Aorta (tissue), 5 donors: Measurements from ENCODE around the gene IFT27. TPM values are rescaled to one million over a fixed set of nuclear protein-coding genes. Genes with fewer than 3 reads are reported as not detected.
"Not testable (repeated sequence)": the region's sequence is repeated elsewhere in the genome, so short reads cannot be mapped to it uniquely, and the experiment has no call there.

Experiments
- ATAC-seq: fragments of 200-7000 bp; cut with Tn5 transposase; one replicate; pipeline ENCODE4 v1.9.1; 2022; ENCODE audit warnings: moderate library complexity; ENCODE audit not compliant: low FRiP score
- DNase-seq, 2 donors: peaks; one replicate each; pipeline ENCODE4 v3.0.0-alpha.2; 2020
- H3K27ac ChIP-seq, 2 donors: one replicate each; pipeline ENCODE4 v1.5.1; 2013; ENCODE audit warnings: low read length in 2 of 2, mild to moderate bottlenecking in 2 of 2, moderate library complexity in 2 of 2, control low read depth in 1 of 2, inconsistent platforms in 1 of 2, low read depth in 1 of 2
- H3K27me3 ChIP-seq, 2 donors: one replicate each; pipeline ENCODE4 v1.6.1; 2013; ENCODE audit warnings: control low read depth in 1 of 2, low read length in 1 of 2, mild to moderate bottlenecking in 1 of 2, moderate library complexity in 1 of 2; ENCODE audit not compliant: insufficient read depth in 2 of 2, control insufficient read depth in 1 of 2
- H3K36me3 ChIP-seq, 2 donors: one replicate each; pipeline ENCODE4 v1.6.1; 2013; ENCODE audit warnings: control low read depth in 1 of 2, low read length in 1 of 2, mild to moderate bottlenecking in 1 of 2; ENCODE audit not compliant: insufficient read depth in 2 of 2, control insufficient read depth in 1 of 2
- H3K4me1 ChIP-seq, 2 donors: one replicate each; pipeline ENCODE4 v1.6.1; 2013; ENCODE audit warnings: low read length in 2 of 2, control low read depth in 1 of 2, mild to moderate bottlenecking in 1 of 2, moderate library complexity in 1 of 2; ENCODE audit not compliant: insufficient read depth in 2 of 2, control insufficient read depth in 1 of 2
- H3K4me3 ChIP-seq, 2 donors: one replicate each; pipeline ENCODE4 v1.5.1; 2013; ENCODE audit warnings: low read length in 2 of 2, control low read depth in 1 of 2, mild to moderate bottlenecking in 1 of 2
- H3K9me3 ChIP-seq: one replicate; pipeline ENCODE4 v1.6.1; 2013; ENCODE audit warnings: mild to moderate bottlenecking, low read length; ENCODE audit not compliant: control insufficient read depth
- WGBS, 2 donors: extraction: QIAGEN DNeasy Blood & Tissue Kit; methylation state at CpG; one replicate each; pipeline ENCODE4 v1.1.7; 2013; 5-methylcytosine and 5-hydroxymethylcytosine counted together
- intact Hi-C, 2 donors: fragments of 100-400 bp; cut with DNase I; formaldehyde crosslinking; loops; one replicate each; pipeline versions ENCODE4 v1.14.2 to v1.15.0; 2022
- polyA plus RNA-seq, 2 donors: library from polyadenylated mRNA; stranded (reverse); fragments of 200-250 nt; gene quantifications; one replicate each; pipeline ENCODE4 v1.2.3, GENCODE V29; 2013
- total RNA-seq, 2 donors: library from RNA; stranded (reverse); fragmentation: NEBNext Ultra II Directional; extraction: Animal tissue kit (Norgen Biotek cat#: 25700); gene quantifications; one replicate each; pipeline ENCODE4 v1.2.1, GENCODE V29; 2021
- donor health status: healthy with polysubstance abuse.
- donor health status: Bipolar disorder and iron deficiency.
- donor health status: DM: no; HTN: no; CAD: no.
- donor health status: DM: no; HTN: no; CAD: no.
- donor health status: DM: yes; HTN: yes; CAD: no.

Gene IFT27
- total and polyA plus RNA-seq, 4 donors, result 9.5 to 27.4 (median 19.7) TPM

DNA sequence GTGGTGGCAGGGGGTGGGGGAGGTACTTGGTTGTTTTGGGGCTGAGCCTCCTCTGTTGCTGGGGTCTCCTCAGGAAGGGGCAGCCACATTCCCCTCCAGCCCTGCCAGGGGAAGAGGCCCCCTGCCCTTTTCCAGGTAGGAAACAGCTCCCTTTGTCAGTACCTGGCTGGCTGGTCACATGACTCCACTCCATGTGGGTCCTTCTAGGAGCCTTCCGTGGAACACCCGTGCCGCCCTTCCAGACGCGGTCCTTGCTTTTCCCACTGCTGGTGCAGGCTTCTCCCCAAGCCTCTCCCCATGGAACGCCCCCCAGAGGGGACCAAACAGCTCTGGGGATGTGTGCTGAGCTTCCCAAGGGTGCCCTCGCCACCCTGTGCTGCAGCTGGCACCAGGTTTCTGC is 19.9 kb downstream of the IFT27 start:
- Histone ChIP-seq H3K4me1 (no peaks in the 10 kb centered on the region), H3K27ac (no peak overlapping the region), H3K9me3 (no peaks in the 10 kb centered on the region), H3K27me3 (no peaks in the 10 kb centered on the region), H3K4me3 (no peak overlapping the region), H3K36me3 (no peaks in the 10 kb centered on the region)
- ATAC-seq, result no peak
- peak in 1 of 2 donors; percentile 22 for DNase-seq
- intact Hi-C loops, result no loop called here
- WGBS, 2 donors, result 64% methylated on average over 7 of the region's 7 CpGs

DNA sequence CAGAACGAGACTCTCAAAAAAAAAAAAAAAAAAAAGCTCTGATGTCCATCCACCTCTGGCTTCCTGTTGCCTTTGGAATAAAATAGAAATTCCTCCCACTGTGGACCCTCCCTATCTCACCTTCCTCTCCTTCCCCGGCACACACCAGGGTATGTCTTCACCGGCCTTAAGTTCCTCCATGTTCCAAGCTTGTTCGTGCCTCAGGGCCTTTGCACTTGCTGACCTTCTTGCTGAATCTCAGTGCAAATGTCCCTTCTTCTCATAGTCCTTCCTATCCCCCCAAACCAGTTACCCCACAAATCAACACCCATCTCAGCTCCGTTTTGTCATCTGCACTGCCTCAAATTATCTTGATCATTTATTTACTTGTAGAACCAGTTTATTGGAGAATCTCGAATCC is 20.6 kb downstream of the IFT27 start:
- intact Hi-C loops, result no loop called here
- Histone ChIP-seq H3K27ac (no peak overlapping the region), H3K27me3 (no peaks in the 10 kb centered on the region), H3K4me1 (no peaks in the 10 kb centered on the region), H3K36me3 (no peaks in the 10 kb centered on the region), H3K9me3 (no peaks in the 10 kb centered on the region), H3K4me3 (no peak overlapping the region)
- WGBS, 2 donors, result 85 to 87% methylated on average over 5 to 6 of the region's 6 CpGs
- no peak for DNase-seq
- ATAC-seq, result no peak

DNA sequence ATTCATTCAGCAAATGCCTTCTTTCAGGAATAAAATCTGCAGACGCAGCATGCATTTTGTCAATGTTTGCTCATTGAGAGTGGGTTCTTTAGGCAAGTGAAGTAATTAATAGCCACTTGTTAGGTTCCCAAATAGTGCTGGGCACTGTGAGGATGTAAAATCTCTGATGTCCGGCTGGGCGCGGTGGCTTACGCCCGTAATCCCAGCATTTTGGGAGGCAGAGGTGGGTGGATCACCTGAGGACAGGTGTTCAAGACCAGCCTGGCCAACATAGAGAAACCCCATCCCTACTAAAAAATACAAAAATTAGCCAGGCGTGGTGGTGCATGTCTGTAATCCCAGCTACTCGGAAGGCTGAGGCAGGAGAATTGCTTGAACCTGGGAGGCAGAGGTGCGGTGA is 21.0 kb downstream of the IFT27 start:
- 91 to 93% methylated on average over 9 of the region's 9 CpGs for WGBS, 2 donors

DNA sequence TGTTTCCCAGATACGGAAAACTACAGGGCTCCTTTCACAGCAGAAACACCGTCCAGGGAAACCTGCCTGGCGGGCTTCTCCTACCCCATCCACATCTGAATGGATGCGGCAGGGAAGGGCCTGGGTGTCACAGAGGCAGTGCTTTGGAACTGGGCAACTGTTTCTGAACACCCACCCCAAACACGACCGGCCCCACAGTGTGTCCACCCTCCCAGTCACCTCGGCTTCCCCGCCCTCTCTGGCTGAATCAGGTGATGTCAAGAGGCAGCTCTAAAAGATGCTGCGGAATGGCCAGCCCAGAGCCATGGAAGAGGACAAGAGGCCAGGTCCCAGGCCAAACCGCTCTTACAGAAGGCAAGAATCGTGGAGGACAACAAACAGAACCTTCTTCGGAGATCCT is 22.0 kb downstream of the IFT27 start:
- H3K27me3 ChIP-seq, result no peaks in the 10 kb centered on the region
- H3K27ac ChIP-seq, result no peak overlapping the region
- no peaks in the 10 kb centered on the region for H3K36me3 ChIP-seq
- H3K4me3 ChIP-seq, result no peak overlapping the region
- H3K9me3 ChIP-seq, result no peaks in the 10 kb centered on the region
- WGBS, 2 donors, result 77 to 78% methylated on average over 12 of the region's 12 CpGs
- no peaks in the 10 kb centered on the region for H3K4me1 ChIP-seq
- DNase-seq (no peak), ATAC-seq (no peak)
- intact Hi-C loops, result no loop called here

More for the DNA sequence above, 21.0 kb downstream of the IFT27 start:
- H3K4me1 ChIP-seq, H3K36me3 ChIP-seq, H3K9me3 ChIP-seq, H3K27ac ChIP-seq, DNase-seq, H3K27me3 ChIP-seq, H3K4me3 ChIP-seq, ATAC-seq, intact Hi-C loops: not testable (repeated sequence)

GRCh38 chr22:36753120-36753802 is 22.7 kb downstream of the IFT27 start:
- Histone ChIP-seq H3K36me3 (no peaks in the 10 kb centered on the region), H3K27ac (no peak overlapping the region), H3K4me3 (no peak overlapping the region), H3K4me1 (no peaks in the 10 kb centered on the region), H3K27me3 (no peaks in the 10 kb centered on the region), H3K9me3 (no peaks in the 10 kb centered on the region)
- no peak for ATAC-seq
- intact Hi-C loops, result no loop called here
- DNase-seq, result no peak
- 66 to 72% methylated on average over 4 of the region's 4 CpGs for WGBS, 2 donors

DNA sequence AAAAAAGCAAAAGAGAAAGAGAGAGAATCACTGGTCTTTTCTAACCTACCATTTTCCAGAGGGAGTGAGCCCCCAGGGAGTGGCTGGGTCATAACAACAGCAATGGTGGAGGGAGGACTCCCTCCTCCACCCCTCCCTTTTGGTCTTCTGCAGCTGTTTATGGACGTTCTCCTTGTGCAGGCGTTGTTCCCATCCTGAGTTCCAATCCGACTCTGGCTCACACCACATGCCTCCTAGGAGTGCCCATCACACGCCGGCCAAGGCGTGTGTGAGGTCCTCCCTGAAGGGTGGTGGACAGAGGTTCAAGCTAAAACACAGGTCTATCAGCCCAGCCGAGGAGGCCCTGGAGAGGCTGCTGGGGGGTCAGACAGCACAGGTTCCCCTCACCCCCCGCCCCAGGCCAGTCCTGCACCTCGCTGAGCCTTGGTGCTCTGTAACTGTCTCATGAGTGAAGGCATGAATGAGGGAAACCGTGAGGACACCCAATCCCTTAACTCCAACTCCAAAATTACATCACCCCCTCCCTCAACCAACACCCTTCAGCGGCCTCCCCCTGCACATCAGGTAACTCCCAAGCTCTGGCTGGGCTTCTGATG is 29.4 kb downstream of the IFT27 start:
- H3K9me3 ChIP-seq, result no peaks in the 10 kb centered on the region
- intact Hi-C loops, result no loop called here
- H3K36me3 ChIP-seq, result no peaks in the 10 kb centered on the region
- no peak for DNase-seq
- 54 to 59% methylated on average over 11 of the region's 11 CpGs for WGBS, 2 donors
- no peak overlapping the region for H3K27ac ChIP-seq
- no peak overlapping the region for H3K4me3 ChIP-seq
- no peaks in the 10 kb centered on the region for H3K27me3 ChIP-seq
- no peak for ATAC-seq
- no peaks in the 10 kb centered on the region for H3K4me1 ChIP-seq

DNA sequence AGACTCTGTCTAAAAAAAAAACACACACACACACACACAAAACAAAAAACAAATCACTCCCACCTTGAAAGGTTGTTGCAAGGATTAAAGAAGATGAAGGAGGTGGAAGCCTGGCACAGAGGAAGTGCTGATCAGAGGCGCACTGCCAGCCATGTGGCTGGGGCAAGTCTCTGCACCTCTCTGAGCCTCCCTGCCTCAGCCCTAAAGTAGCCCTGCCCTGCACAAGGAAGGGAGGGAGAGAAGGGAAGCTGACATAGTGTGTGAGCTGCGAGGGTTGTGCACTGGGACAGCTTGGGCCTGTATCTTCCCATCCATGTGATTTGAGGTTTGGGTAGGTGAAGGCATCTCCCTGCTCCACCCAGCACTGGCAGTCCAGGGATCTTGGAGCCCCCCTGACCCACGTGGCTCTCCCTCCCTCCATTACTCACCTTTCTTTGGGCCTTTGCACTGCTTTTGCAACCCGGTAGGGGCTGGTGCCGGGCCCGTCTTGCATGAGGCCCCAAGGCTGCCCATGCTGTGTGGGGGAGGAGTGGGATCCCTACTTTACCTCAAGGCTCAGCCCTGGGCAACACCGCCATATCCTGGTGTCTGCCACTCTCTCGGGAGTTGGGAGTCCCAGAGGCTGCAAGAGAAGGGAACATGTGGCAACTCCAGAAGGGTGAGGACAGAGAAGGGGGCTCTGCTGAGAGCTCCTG is 30.5 kb downstream of the IFT27 start:
- 59 to 63% methylated on average over 8 of the region's 8 CpGs for WGBS, 2 donors
- H3K4me3 ChIP-seq, result no peak overlapping the region
- no peak overlapping the region for H3K27ac ChIP-seq
- ATAC-seq (no peak), DNase-seq (no peak)
- H3K27me3 ChIP-seq, result no peaks in the 10 kb centered on the region
- no peaks in the 10 kb centered on the region for H3K4me1 ChIP-seq
- peaks cover 1% of the 10 kb centered on the region for H3K9me3 ChIP-seq
- no peaks in the 10 kb centered on the region for H3K36me3 ChIP-seq
- intact Hi-C loops, result no loop called here

DNA sequence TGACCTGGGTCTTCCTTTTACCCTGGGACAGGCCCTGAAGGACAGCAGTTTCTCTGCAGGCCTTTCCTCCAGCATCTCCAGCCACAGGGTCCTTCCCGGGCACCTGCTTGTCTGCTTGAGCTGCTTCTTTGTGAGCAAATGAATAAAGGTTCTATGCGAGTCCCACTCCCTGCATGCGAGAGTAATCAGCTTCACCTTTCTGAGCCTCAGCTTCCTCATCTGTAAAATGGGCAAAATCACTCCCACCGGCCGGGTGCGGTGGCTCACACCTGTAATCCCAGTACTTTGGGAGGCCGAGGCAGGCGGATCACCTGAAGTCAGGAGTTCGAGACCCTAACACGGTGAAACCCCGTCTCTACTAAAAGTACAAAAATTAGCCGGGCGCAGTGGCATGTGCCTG is 31.1 kb downstream of the IFT27 start:
- DNase-seq, result no peak

GRCh38 chr22:36744413-36744765 is 31.5 kb downstream of the IFT27 start:
- intact Hi-C loops, result no loop called here

More for the DNA sequence above, 31.1 kb downstream of the IFT27 start:
- H3K36me3 ChIP-seq, result no peaks in the 10 kb centered on the region
- WGBS, 2 donors, result 89 to 91% methylated on average over 13 of the region's 13 CpGs
- no peak overlapping the region for H3K27ac ChIP-seq
- no peaks in the 10 kb centered on the region for H3K4me1 ChIP-seq
- H3K27me3 ChIP-seq, result no peaks in the 10 kb centered on the region
- no peak for ATAC-seq
- no peak overlapping the region for H3K4me3 ChIP-seq
- intact Hi-C loops, result no loop called here
- H3K9me3 ChIP-seq, result peaks cover 1% of the 10 kb centered on the region

More at GRCh38 chr22:36744413-36744765, 31.5 kb downstream of the IFT27 start:
- H3K27me3 ChIP-seq, result no peaks in the 10 kb centered on the region
- peaks cover 2% of the 10 kb centered on the region for H3K9me3 ChIP-seq
- H3K36me3 ChIP-seq, result no peaks in the 10 kb centered on the region
- no peaks in the 10 kb centered on the region for H3K4me1 ChIP-seq
- WGBS, 2 donors, result 43% methylated on average over 4 of the region's 4 CpGs
- H3K4me3 ChIP-seq, result no peak overlapping the region
- ATAC-seq, result no peak
- no peak overlapping the region for H3K27ac ChIP-seq
- no peak for DNase-seq
